COLO829 (cell line): ENCODE measurements around the gene IGF2.

ENCODE experiments used
- DNase-seq: peaks from one replicate; pipeline ENCODE4 v3.0.0; 2012; ENCODE audit warnings: low spot score

IGF2 gene

GRCh38 chr11:2091786-2092463 lies 47.3 kb downstream of the IGF2 start:
- DNase-seq: no peak

- no peak for DNase-seq
Observed at GRCh38 chr11:2091112-2091746, 48.0 kb downstream of the IGF2 start.

GRCh38 chr11:2090172-2091111 lies 48.7 kb downstream of the IGF2 start:
- no peak for DNase-seq

- DNase-seq: peak; percentile 89
Observed at GRCh38 chr11:2089536-2090165, 49.5 kb downstream of the IGF2 start.

- no peak for DNase-seq
Observed at GRCh38 chr11:2088746-2089535, 50.2 kb downstream of the IGF2 start.

GRCh38 chr11:2088284-2088683 lies 50.9 kb downstream of the IGF2 start:
- DNase-seq: no peak

- DNase-seq: no peak
Observed at GRCh38 chr11:2086239-2087040, 52.7 kb downstream of the IGF2 start.

GRCh38 chr11:2085251-2086066 lies 53.7 kb downstream of the IGF2 start:
- DNase-seq: no peak

- DNase-seq: no peak
Observed at GRCh38 chr11:2084721-2085120, 54.5 kb downstream of the IGF2 start.
